Large intestine (tissue), 3 donors: ENCODE measurements around the gene APC2. TPM values are rescaled to one million over a fixed set of nuclear protein-coding genes. Genes with fewer than 3 reads are reported as not detected.
"Not testable (repeated sequence)": the region's sequence is repeated elsewhere in the genome, so short reads cannot be mapped to it uniquely, and the experiment has no call there.

Experiments used
- DNase-seq, 2 donors: peaks; one replicate each; pipeline versions ENCODE4 v3.0.0 to v3.0.0-alpha.2; 2013
- H3K27ac ChIP-seq: one replicate; pipeline ENCODE4 v1.5.1; 2013; ENCODE audit warnings: low read length
- H3K27me3 ChIP-seq: 2 replicates; pipeline ENCODE4 v1.6.1; 2013; ENCODE audit warnings: low read length; ENCODE audit not compliant: control insufficient read depth, insufficient read depth
- H3K36me3 ChIP-seq: 2 replicates; pipeline ENCODE4 v1.6.1; 2013; ENCODE audit warnings: low read length; ENCODE audit not compliant: control insufficient read depth, insufficient read depth
- H3K4me1 ChIP-seq: one replicate; pipeline ENCODE4 v1.6.1; 2013; ENCODE audit warnings: low read length; ENCODE audit not compliant: control insufficient read depth, insufficient read depth
- H3K4me3 ChIP-seq: one replicate; pipeline ENCODE4 v1.5.1; 2013; ENCODE audit warnings: low read length
- H3K9me3 ChIP-seq: one replicate; pipeline ENCODE4 v1.6.1; 2013; ENCODE audit warnings: mild to moderate bottlenecking, low read depth, low read length, moderate library complexity; ENCODE audit not compliant: control insufficient read depth
- WGBS: methylation state at CpG from one replicate; pipeline ENCODE4 v1.1.5; 2013; ENCODE audit warnings: low lambda C conversion rate; ENCODE audit not compliant: insufficient coverage; 5-methylcytosine and 5-hydroxymethylcytosine counted together
- polyA plus RNA-seq: library from polyadenylated mRNA; unstranded; fragments of 120-200 nt; gene quantifications from one replicate; pipeline ENCODE4 v1.2.1, GENCODE V29; 2013

APC2 gene
- polyA plus RNA-seq, 1 donor: 5.6 TPM

GRCh38 chr19:1439525-1440417, 10.2 kb upstream of the APC2 start:
- H3K4me1 ChIP-seq: peaks cover 21% of the 10 kb centered on the region
- peak overlapping the region; percentile 80 for H3K4me3 ChIP-seq
- H3K27ac ChIP-seq, H3K9me3 ChIP-seq, DNase-seq, H3K27me3 ChIP-seq: not testable (repeated sequence)
- peaks cover 38% of the 10 kb centered on the region for H3K36me3 ChIP-seq
- no CpG with 5 or more reads among the region's 57 CpGs for WGBS

DNA sequence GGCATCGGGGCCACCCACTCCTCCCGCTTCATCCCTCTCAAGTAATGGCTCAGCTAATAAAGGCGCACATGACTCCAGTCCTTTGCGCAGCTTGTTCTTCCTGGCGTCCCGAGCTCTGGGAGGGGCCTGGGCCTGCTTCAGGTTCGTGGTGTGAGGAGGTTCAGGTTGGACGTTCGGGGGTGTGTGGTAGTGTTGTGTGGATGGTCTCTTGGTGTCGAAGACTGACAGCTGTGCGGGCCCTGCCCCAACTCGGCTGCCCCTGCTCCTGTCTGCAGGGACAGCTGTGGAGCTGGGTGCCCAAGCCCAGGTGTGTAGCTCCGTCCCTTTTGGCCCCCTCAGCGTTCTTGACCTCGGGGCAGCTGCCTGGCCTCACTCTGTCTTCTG, 9.5 kb upstream of the APC2 start:
- Histone ChIP-seq H3K9me3 (no peaks in the 10 kb centered on the region), H3K27ac (no peak overlapping the region), H3K4me3 (no peak overlapping the region), H3K4me1 (peaks cover 23% of the 10 kb centered on the region), H3K27me3 (peaks cover 2% of the 10 kb centered on the region), H3K36me3 (peaks cover 35% of the 10 kb centered on the region)
- WGBS: no CpG with 5 or more reads among the region's 15 CpGs
- no peak for DNase-seq

- H3K9me3 ChIP-seq: no peaks in the 10 kb centered on the region
- peaks cover 31% of the 10 kb centered on the region for H3K36me3 ChIP-seq
- peaks cover 7% of the 10 kb centered on the region for H3K27me3 ChIP-seq
- peaks cover 26% of the 10 kb centered on the region for H3K4me1 ChIP-seq
- no CpG with 5 or more reads among the region's 9 CpGs for WGBS
- H3K27ac ChIP-seq: no peak overlapping the region
- no peak for DNase-seq
- H3K4me3 ChIP-seq: no peak overlapping the region
Observed at GRCh38 chr19:1441022-1441426, 8.9 kb upstream of the APC2 start.

DNA sequence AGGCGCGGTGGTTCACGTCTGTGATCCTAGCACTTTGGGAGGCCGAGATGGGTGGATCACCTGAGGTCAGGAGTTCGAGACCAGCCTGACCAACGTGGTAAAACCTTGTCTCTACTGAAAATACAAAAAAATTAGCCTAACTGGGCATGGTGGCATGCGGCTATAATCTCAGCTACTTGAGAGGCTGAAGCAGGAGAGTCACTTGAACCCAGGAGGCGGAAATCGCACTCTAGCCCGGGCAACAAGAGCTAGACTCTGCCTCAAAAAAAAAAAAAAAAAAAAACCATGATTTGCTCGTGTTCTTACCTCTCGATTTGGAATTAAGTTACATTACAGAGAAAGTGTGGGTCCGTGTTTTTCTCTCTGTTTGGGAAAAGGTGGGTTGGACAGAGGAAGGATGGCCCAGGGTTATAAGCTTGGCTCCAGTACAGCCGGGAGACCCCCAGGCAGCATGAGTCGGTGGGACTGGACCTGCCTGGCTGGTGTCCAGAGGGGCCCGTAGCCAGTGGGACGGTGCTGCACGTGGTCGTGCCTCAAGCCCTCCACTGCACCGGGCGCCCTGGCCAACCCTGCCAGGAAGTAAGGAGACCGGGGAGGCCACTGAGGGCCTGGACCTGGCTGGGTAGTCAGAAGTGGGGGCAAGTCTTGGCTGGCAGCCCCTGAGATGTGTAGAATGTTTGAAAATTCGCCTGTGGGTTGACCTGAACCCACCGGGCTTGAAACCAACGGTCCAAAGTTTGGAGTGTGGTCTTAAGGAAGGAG, 8.1 kb upstream of the APC2 start:
- Histone ChIP-seq H3K4me1 (peaks cover 28% of the 10 kb centered on the region), H3K27ac (no peak overlapping the region), H3K9me3 (peaks cover 3% of the 10 kb centered on the region), H3K36me3 (peaks cover 31% of the 10 kb centered on the region), H3K27me3 (peaks cover 15% of the 10 kb centered on the region), H3K4me3 (no peak overlapping the region)
- WGBS: 100% methylated on average over 1 of the region's 25 CpGs
- no peak for DNase-seq

- peaks cover 47% of the 10 kb centered on the region for H3K27me3 ChIP-seq
- no peak overlapping the region for H3K27ac ChIP-seq
- peaks cover 5% of the 10 kb centered on the region for H3K9me3 ChIP-seq
- H3K4me3 ChIP-seq: peak overlapping the region; percentile 37
- DNase-seq: peak; percentile 64 to 77
- WGBS: no CpG with 5 or more reads among the region's 70 CpGs
- peaks cover 17% of the 10 kb centered on the region for H3K4me1 ChIP-seq
- H3K36me3 ChIP-seq: peaks cover 22% of the 10 kb centered on the region
Observed at GRCh38 chr19:1445185-1445931, 4.6 kb upstream of the APC2 start.

DNA sequence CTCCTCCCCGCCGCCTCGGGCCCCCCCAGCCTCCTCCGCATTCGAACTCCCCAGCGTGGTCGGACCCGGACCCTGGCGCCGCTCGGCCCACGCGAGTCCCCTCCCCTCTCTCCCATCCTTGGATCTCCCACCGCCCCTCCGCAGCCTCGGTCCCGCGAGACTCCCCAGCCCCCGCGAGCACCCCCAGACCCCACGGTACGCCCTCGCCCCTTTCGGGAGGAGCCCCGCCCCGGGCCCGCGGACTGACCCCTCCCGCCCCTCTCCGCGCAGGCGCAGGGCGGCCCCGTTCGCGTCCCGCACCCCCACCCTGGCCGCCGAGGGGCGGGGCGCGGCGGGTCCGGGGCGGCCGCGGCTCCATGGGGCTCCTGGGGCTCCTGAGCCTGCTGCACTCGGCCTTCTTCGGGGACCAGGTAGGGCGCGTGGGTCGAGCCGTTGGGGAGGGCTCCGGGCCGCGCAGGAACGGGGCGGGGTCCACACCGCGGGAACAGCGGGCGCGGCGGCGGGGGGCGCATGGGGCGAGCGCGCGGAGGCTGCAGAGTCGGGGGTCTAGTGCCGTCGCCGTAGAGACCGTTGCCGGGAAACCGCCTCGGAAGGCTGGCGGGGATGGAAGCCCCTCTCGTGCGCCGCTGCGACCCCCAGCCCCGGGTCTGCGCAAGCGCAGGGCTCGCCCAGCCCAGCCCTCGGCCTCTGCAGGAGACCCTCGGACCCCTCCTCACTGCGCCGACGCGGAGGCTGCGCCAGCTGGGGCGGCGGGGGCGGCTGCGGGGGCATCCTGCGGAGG, 3.8 kb upstream of the APC2 start:
- H3K27me3 ChIP-seq: peaks cover 55% of the 10 kb centered on the region
- peaks cover 5% of the 10 kb centered on the region for H3K9me3 ChIP-seq
- H3K36me3 ChIP-seq: peaks cover 14% of the 10 kb centered on the region
- no peak overlapping the region for H3K4me3 ChIP-seq
- H3K4me1 ChIP-seq: peaks cover 14% of the 10 kb centered on the region
- WGBS: no CpG with 5 or more reads among the region's 99 CpGs
- H3K27ac ChIP-seq: no peak overlapping the region
- peak in 1 of 2 donors; percentile 19 for DNase-seq

- H3K27ac ChIP-seq: no peak overlapping the region
- peaks cover 14% of the 10 kb centered on the region for H3K4me1 ChIP-seq
- DNase-seq: no peak
- no CpG with 5 or more reads among the region's 63 CpGs for WGBS
- peaks cover 6% of the 10 kb centered on the region for H3K36me3 ChIP-seq
- peaks cover 62% of the 10 kb centered on the region for H3K27me3 ChIP-seq
- no peak overlapping the region for H3K4me3 ChIP-seq
- H3K9me3 ChIP-seq: peaks cover 5% of the 10 kb centered on the region
Observed at GRCh38 chr19:1446713-1447481, 3.0 kb upstream of the APC2 start.

GRCh38 chr19:1447504-1447903, 2.4 kb upstream of the APC2 start:
- no CpG with 5 or more reads among the region's 4 CpGs for WGBS
- no peak overlapping the region for H3K27ac ChIP-seq

DNA sequence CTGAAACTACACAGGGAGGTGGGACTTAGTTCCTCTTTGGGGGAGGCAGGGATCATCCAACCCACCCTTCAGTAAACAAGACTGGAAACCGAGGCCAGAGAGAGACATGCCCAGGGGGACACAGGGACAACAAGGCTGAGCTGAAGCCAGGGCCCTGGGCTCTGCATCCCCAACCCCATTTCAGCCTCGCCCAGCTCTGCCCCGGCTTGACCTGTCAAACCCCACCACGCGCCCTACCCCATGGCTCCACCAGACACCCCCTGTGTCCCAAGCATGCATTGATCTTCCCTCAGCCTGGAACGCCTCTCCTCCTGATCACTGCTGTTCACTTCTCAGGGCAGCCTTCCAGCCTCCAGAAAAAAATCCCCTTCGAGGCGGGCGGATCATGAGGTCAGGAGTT, 2.0 kb upstream of the APC2 start:
- H3K27me3 ChIP-seq: peaks cover 73% of the 10 kb centered on the region

More at GRCh38 chr19:1447504-1447903, 2.4 kb upstream of the APC2 start:
- Histone ChIP-seq H3K4me3 (no peak overlapping the region), H3K4me1 (peaks cover 14% of the 10 kb centered on the region), H3K9me3 (peaks cover 5% of the 10 kb centered on the region), H3K27me3 (peaks cover 68% of the 10 kb centered on the region), H3K36me3 (peaks cover under 1% of the 10 kb centered on the region)
- DNase-seq: no peak

More for the DNA sequence above, 2.0 kb upstream of the APC2 start:
- Histone ChIP-seq H3K4me3 (no peak overlapping the region), H3K27ac (no peak overlapping the region), H3K9me3 (peaks cover 6% of the 10 kb centered on the region), H3K4me1 (peaks cover 14% of the 10 kb centered on the region), H3K36me3 (no peaks in the 10 kb centered on the region)
- no CpG with 5 or more reads among the region's 9 CpGs for WGBS
- DNase-seq: no peak
